Measurements from ENCODE around the gene EXOC4.

GRCh38 chr7:133233142-133233541 lies 19.7 kb upstream of the EXOC4 start:
- no peak for TF ChIP-seq POLR2A (IDR thresholded peaks at IDR 0.05; ENCODE audit: low read length)
- no peak for TF ChIP-seq GATA1 (IDR thresholded peaks at IDR 0.05; ENCODE audit: low read depth, low read length)

Measured in erythroblast (primary cell).